ENCODE results near the gene RAPGEF4. TPM values are rescaled to one million over a fixed set of nuclear protein-coding genes. Genes with fewer than 3 reads are reported as not detected.
A peak's percentile ranks its signal among the peaks of the same experiment; 100 is the strongest.

RAPGEF4 gene
- polyA plus RNA-seq, 3 donors, result not detected

- Histone ChIP-seq H3K79me2 (ENCODE audit: insufficient read depth, low read length) (no peaks in the 10 kb centered on the region), H4K20me1 (ENCODE audit: insufficient read depth, low read length) (no peaks in the 10 kb centered on the region), H3K9me3 (replicated peaks in 1 of 2; ENCODE audit: control insufficient read depth in 1 of 2, insufficient read depth in 1 of 2, low read length in 2 of 2) (no peaks in the 10 kb centered on the region), H3K27me3 (ENCODE audit: control insufficient read depth in 2 of 2, insufficient read depth in 2 of 2, low read length in 2 of 2) (no peaks in the 10 kb centered on the region), H3K27ac (ENCODE audit: low read depth in 1 of 2, low read length in 2 of 2) (no peak overlapping the region), H3K9ac (ENCODE audit: insufficient read depth, low read length, poor library complexity, severe bottlenecking) (no peak overlapping the region), H3K4me1 (ENCODE audit: control insufficient read depth in 1 of 2, insufficient read depth in 2 of 2, low read length in 2 of 2) (no peaks in the 10 kb centered on the region), H3K36me3 (replicated peaks in 1 of 2; ENCODE audit: control insufficient read depth in 1 of 2, insufficient read depth in 2 of 2, low read length in 2 of 2) (no peaks in the 10 kb centered on the region), H2AFZ (ENCODE audit: insufficient read depth, low read depth, low read length, poor library complexity, severe bottlenecking) (no peak overlapping the region), H3K4me2 (replicated peaks; ENCODE audit: extremely low read depth, low read length, poor library complexity, severe bottlenecking) (no peak overlapping the region), H3K4me3 (replicated peaks in 1 of 3; ENCODE audit: low read depth in 2 of 3, low read length in 3 of 3) (no peak overlapping the region)
- Mint-ChIP-seq H3K9me3 (peaks cover 0 to 3% (median 1%) of the 10 kb centered on the region in 7 donors), H3K4me1 (no peaks in the 10 kb centered on the region), H3K4me3 (peak overlapping the region in 1 of 2 donors; percentile 17), H3K27me3 (ENCODE audit: low read depth in 3 of 3) (peaks cover 6 to 9% (median 9%) of the 10 kb centered on the region in 3 donors), H3K36me3 (no peaks in the 10 kb centered on the region), H3K27ac (no peak overlapping the region)
- DNase-seq, result no peak
- intact Hi-C loops (cut with micrococcal nuclease), result no loop called here
- 41% methylated on average over 5 of the region's 9 CpGs for WGBS (ENCODE audit: insufficient coverage)
- TF ChIP-seq CTCF (IDR thresholded peaks at IDR 0.05), result no peak
Measured at GRCh38 chr2:172783165-172783898, 47.7 kb downstream of the RAPGEF4 start.

DNA sequence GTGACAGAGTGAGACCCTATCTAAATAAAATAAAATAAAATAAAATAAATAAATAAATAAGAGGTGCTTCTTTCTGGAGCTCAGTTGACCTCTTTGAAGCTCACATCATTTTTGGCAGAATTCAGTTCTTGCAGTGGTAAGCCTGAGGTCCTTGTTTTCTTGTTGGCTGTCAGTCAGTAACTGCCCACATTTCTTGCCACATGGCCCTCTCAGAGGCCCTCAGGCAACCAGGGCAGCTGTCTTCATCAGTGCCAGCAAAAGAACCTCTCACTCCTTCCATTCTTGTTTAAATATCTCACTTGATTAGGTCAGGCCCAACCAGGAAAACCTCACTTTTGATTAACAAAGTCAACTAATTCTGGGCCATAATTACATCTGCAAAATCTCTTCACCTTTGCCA lies 53.2 kb downstream of the RAPGEF4 start:
- Histone ChIP-seq H3K79me2 (ENCODE audit: insufficient read depth, low read length) (no peaks in the 10 kb centered on the region), H3K9ac (ENCODE audit: insufficient read depth, low read length, poor library complexity, severe bottlenecking) (no peak overlapping the region), H3K27ac (ENCODE audit: low read depth in 1 of 2, low read length in 2 of 2) (no peak overlapping the region), H2AFZ (ENCODE audit: insufficient read depth, low read depth, low read length, poor library complexity, severe bottlenecking) (no peak overlapping the region), H3K9me3 (replicated peaks in 1 of 2; ENCODE audit: control insufficient read depth in 1 of 2, insufficient read depth in 1 of 2, low read length in 2 of 2) (no peaks in the 10 kb centered on the region), H3K4me2 (replicated peaks; ENCODE audit: extremely low read depth, low read length, poor library complexity, severe bottlenecking) (no peak overlapping the region), H3K36me3 (replicated peaks in 1 of 2; ENCODE audit: control insufficient read depth in 1 of 2, insufficient read depth in 2 of 2, low read length in 2 of 2) (no peaks in the 10 kb centered on the region), H3K4me3 (replicated peaks in 1 of 3; ENCODE audit: low read depth in 2 of 3, low read length in 3 of 3) (no peak overlapping the region), H4K20me1 (ENCODE audit: insufficient read depth, low read length) (no peaks in the 10 kb centered on the region), H3K27me3 (ENCODE audit: control insufficient read depth in 2 of 2, insufficient read depth in 2 of 2, low read length in 2 of 2) (no peaks in the 10 kb centered on the region), H3K4me1 (ENCODE audit: control insufficient read depth in 1 of 2, insufficient read depth in 2 of 2, low read length in 2 of 2) (no peaks in the 10 kb centered on the region)
- Mint-ChIP-seq H3K4me3 (no peak overlapping the region), H3K27ac (no peak overlapping the region), H3K27me3 (ENCODE audit: low read depth in 3 of 3) (peaks cover 2 to 7% (median 3%) of the 10 kb centered on the region in 3 donors), H3K36me3 (no peaks in the 10 kb centered on the region), H3K4me1 (peaks cover 1% of the 10 kb centered on the region), H3K9me3 (no peaks in the 10 kb centered on the region)
- no peak for DNase-seq
- TF ChIP-seq CTCF (IDR thresholded peaks at IDR 0.05), result no peak
- intact Hi-C loops (cut with micrococcal nuclease), result no loop called here
